ENCODE measurements around the gene NRG4.

GRCh38 chr15:75903331-75904239 is 108.6 kb downstream of the NRG4 start, which contains the start of gene FBXO22:
- TF ChIP-seq, protein P1, sequence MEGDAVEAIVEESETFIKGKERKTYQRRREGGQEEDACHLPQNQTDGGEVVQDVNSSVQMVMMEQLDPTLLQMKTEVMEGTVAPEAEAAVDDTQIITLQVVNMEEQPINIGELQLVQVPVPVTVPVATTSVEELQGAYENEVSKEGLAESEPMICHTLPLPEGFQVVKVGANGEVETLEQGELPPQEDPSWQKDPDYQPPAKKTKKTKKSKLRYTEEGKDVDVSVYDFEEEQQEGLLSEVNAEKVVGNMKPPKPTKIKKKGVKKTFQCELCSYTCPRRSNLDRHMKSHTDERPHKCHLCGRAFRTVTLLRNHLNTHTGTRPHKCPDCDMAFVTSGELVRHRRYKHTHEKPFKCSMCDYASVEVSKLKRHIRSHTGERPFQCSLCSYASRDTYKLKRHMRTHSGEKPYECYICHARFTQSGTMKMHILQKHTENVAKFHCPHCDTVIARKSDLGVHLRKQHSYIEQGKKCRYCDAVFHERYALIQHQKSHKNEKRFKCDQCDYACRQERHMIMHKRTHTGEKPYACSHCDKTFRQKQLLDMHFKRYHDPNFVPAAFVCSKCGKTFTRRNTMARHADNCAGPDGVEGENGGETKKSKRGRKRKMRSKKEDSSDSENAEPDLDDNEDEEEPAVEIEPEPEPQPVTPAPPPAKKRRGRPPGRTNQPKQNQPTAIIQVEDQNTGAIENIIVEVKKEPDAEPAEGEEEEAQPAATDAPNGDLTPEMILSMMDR (IDR thresholded peaks at IDR 0.05), result no peak
- peak in 1 of 2 donors; percentile 80 for TF ChIP-seq POLR2A (IDR thresholded peaks at IDR 0.05)

Data from adrenal gland (tissue), 5 donors.